HepG2 (cell line): Measurements from ENCODE around the gene UXS1. TPM values are rescaled to one million over a fixed set of nuclear protein-coding genes. Genes with fewer than 3 reads are reported as not detected.

Experiments used
- ATAC-seq: fragments of 200-7000 bp; cut with Tn5 transposase; 3 replicates; pipeline ENCODE4 v1.9.1; 2020; ENCODE audit warnings: mild to moderate bottlenecking, moderate library complexity
- BruUV-seq: library from RNA; stranded (reverse); fragments of 400-500 nt; replicated peaks from 2 replicates; lab custom pipeline; 2021; lab: Mats Ljungman, UMichigan
- CTCF ChIA-PET: fragments of 300-600 bp; formaldehyde crosslinking; extraction: SDS; loops from one replicate; lab custom pipeline; 2021; ENCODE audit warnings: low total read pairs, inconsistent platforms, low intra/inter-chr PET ratio; lab: Yijun Ruan, JAX
- POLR2A ChIA-PET: fragments of 350-600 bp; sonication (Branson Sonifier 250); formaldehyde crosslinking; loops from one replicate; lab custom pipeline; 2020; ENCODE audit warnings: antibody characterized with exemption, inconsistent platforms; lab: Yijun Ruan, JAX
- DNase-seq: peaks from one replicate; pipeline ENCODE4 v3.0.0-alpha.2; 2015; ENCODE audit warnings: low spot score
- FAIRE-seq: peaks from 3 replicates; lab custom pipeline; 2011; peaks lifted over from hg19 to GRCh38; lab: Jason Lieb, UNC
- H2AFZ ChIP-seq: one replicate; pipeline ENCODE4 v1.6.1; 2011; ENCODE audit warnings: low read length, inconsistent platforms
- H3K27ac ChIP-seq: fragments of 300-600 bp; 3 replicates; pipeline ENCODE4 v1.8.0; 2011; ENCODE audit warnings: mixed run types, mild to moderate bottlenecking, mixed read lengths, low read length, inconsistent platforms; ENCODE audit not compliant: insufficient read depth; ENCODE audit errors: extremely low read length
- H3K27me3 ChIP-seq, 2 experiments: fragments of 200-600 bp in 1 of 2; 2 replicates in 1 of 2; 3 replicates in 1 of 2; pipeline versions ENCODE4 v1.6.0 to v1.8.0; 2011; ENCODE audit warnings: low read length in 2 of 2, mild to moderate bottlenecking in 2 of 2, moderate library complexity in 2 of 2, inconsistent platforms in 1 of 2; ENCODE audit not compliant: insufficient read depth in 2 of 2, control insufficient read depth in 1 of 2
- H3K36me3 ChIP-seq, 2 experiments: fragments of 200-600 bp in 1 of 2; replicated peaks in 1 of 2; 2 replicates in 1 of 2; 3 replicates in 1 of 2; pipeline versions ENCODE4 v1.5.1 to v1.8.0; 2011; ENCODE audit warnings: low read length in 2 of 2, inconsistent platforms in 1 of 2; ENCODE audit not compliant: insufficient read depth in 2 of 2, control insufficient read depth in 1 of 2
- H3K4me1 ChIP-seq: 2 replicates; pipeline ENCODE4 v1.5.1; 2012; ENCODE audit warnings: low read length, inconsistent platforms; ENCODE audit not compliant: insufficient read depth
- H3K4me2 ChIP-seq: 2 replicates; pipeline ENCODE4 v1.6.0; 2011; ENCODE audit warnings: low read depth, low read length, inconsistent platforms
- H3K4me3 ChIP-seq, 3 experiments: fragments of 200-600 bp in 1 of 3; sonication (generic), shearing (Covaris generic) in 1 of 3; replicated peaks in 1 of 3; 2 replicates each; pipeline ENCODE4 v1.5.1; 2011 to 2016; ENCODE audit warnings: low read length in 3 of 3, inconsistent platforms in 2 of 3, low read depth in 2 of 3, mild to moderate bottlenecking in 2 of 3, control low read depth in 1 of 3, mixed read lengths in 1 of 3; ENCODE audit not compliant: insufficient read depth in 1 of 3
- H3K79me2 ChIP-seq: one replicate; pipeline ENCODE4 v1.6.1; 2011; ENCODE audit warnings: low read length, inconsistent platforms; ENCODE audit not compliant: insufficient read depth
- H3K9ac ChIP-seq: 2 replicates; pipeline ENCODE4 v1.6.0; 2011; ENCODE audit warnings: mild to moderate bottlenecking, low read depth, low read length, inconsistent platforms; ENCODE audit not compliant: insufficient read depth
- H3K9me3 ChIP-seq: 2 replicates; pipeline ENCODE4 v1.5.1; 2012; ENCODE audit warnings: mild to moderate bottlenecking, low read length
- H4K20me1 ChIP-seq: 2 replicates; pipeline ENCODE4 v1.6.0; 2011; ENCODE audit warnings: inconsistent platforms, mild to moderate bottlenecking, low read length, moderate library complexity; ENCODE audit not compliant: insufficient read depth
- ARNTL ChIP-seq: sonication (generic); formaldehyde crosslinking; IDR thresholded peaks from 2 replicates; pipeline ENCODE4 v1.4.0; 2020; ENCODE audit warnings: mild to moderate bottlenecking, missing genetic modification reagents
- CENPX ChIP-seq: sonication (generic); formaldehyde crosslinking; IDR thresholded peaks from 2 replicates; pipeline ENCODE4 v1.9.0; 2021; ENCODE audit warnings: mild to moderate bottlenecking, missing genetic modification reagents, moderate library complexity
- CTCF ChIP-seq: sonication (generic); formaldehyde crosslinking; IDR thresholded peaks from 2 replicates; pipeline ENCODE4 v1.5.0; 2020; ENCODE audit warnings: mild to moderate bottlenecking, missing genetic modification reagents, moderate library complexity
- DRAP1 ChIP-seq: IDR thresholded peaks from 2 replicates; pipeline ENCODE4 v1.6.1; 2016; ENCODE audit warnings: missing genetic modification reagents, missing compliant biosample characterization
- HOXA5 ChIP-seq: sonication (generic); formaldehyde crosslinking; IDR thresholded peaks from 2 replicates; pipeline ENCODE4 v1.4.0; 2020; ENCODE audit warnings: missing genetic modification reagents
- KLF11 ChIP-seq: IDR thresholded peaks from 2 replicates; pipeline ENCODE4 v1.6.1; 2016; ENCODE audit warnings: missing compliant biosample characterization
- NR3C1 ChIP-seq: sonication (generic); formaldehyde crosslinking; IDR thresholded peaks from 2 replicates; pipeline ENCODE4 v1.4.0; 2020; ENCODE audit warnings: missing genetic modification reagents
- RAD21 ChIP-seq: fragments of 450-650 bp; formaldehyde crosslinking; IDR thresholded peaks from 2 replicates; pipeline ENCODE4 v1.5.0; 2020; ENCODE audit warnings: mild to moderate bottlenecking
- REL ChIP-seq: sonication (generic); formaldehyde crosslinking; conservative IDR thresholded peaks from 2 replicates; pipeline ENCODE4 v1.8.0; 2022; ENCODE audit warnings: mild to moderate bottlenecking, missing genetic modification reagents, moderate library complexity
- RFX3 ChIP-seq: IDR thresholded peaks from 2 replicates; pipeline ENCODE4 v1.6.1; 2016; ENCODE audit warnings: missing biosample characterization, missing genetic modification reagents
- RFXAP ChIP-seq: sonication (generic); formaldehyde crosslinking; IDR thresholded peaks from 2 replicates; pipeline ENCODE4 v1.4.0; 2020; ENCODE audit warnings: missing genetic modification reagents, borderline replicate concordance
- RNF2 ChIP-seq: fragments of 450-650 bp; conservative IDR thresholded peaks from 2 replicates; pipeline ENCODE4 v1.6.1; 2016; ENCODE audit warnings: low read depth
- SMC3 ChIP-seq: IDR thresholded peaks from 2 replicates; pipeline ENCODE4 v1.6.1; 2011; ENCODE audit warnings: low read length, improper control_type of control experiment
- STAG1 ChIP-seq: sonication (generic); formaldehyde crosslinking; IDR thresholded peaks from 2 replicates; pipeline ENCODE4 v1.4.0; 2020; ENCODE audit warnings: missing genetic modification reagents
- ZBTB33 ChIP-seq: sonication (generic); formaldehyde crosslinking; IDR thresholded peaks from 2 replicates; pipeline ENCODE4 v1.4.0; 2020; ENCODE audit warnings: missing genetic modification reagents
- ZNF30 ChIP-seq: sonication (generic); formaldehyde crosslinking; IDR thresholded peaks from 2 replicates; pipeline ENCODE4 v1.5.0; 2020; ENCODE audit warnings: mild to moderate bottlenecking, missing genetic modification reagents
- ZNF547 ChIP-seq: sonication (generic); formaldehyde crosslinking; IDR thresholded peaks from 2 replicates; pipeline ENCODE4 v1.5.1; 2020; ENCODE audit warnings: mild to moderate bottlenecking, missing genetic modification reagents
- ZNF839 ChIP-seq: sonication (generic); formaldehyde crosslinking; IDR thresholded peaks from 2 replicates; pipeline ENCODE4 v1.4.0; 2020; ENCODE audit warnings: missing genetic modification reagents, mild to moderate bottlenecking, borderline replicate concordance
- WGBS: methylation state at CpG from one replicate; pipeline ENCODE4 v1.1.6; 2017; ENCODE audit warnings: low lambda C conversion rate; 5-methylcytosine and 5-hydroxymethylcytosine counted together
- in situ Hi-C: cut with HindIII; loops from 2 replicates; pipeline ENCODE4 v1.10.0; 2017; ENCODE audit warnings: low pct_unique_long_range_greater_than_20kb; ENCODE audit not compliant: extremely low pct_ligation_motif_present
- intact Hi-C: fragments of 100-400 bp; cut with micrococcal nuclease; formaldehyde crosslinking; loops from one replicate; pipeline ENCODE4 v1.10.0; 2022; ENCODE audit not compliant: unreplicated experiment
- polyA plus RNA-seq, 8 experiments: library from polyadenylated mRNA; depleted of rRNA in 3 of 8; stranded (reverse) in 7 of 8; unstranded in 1 of 8; fragments of >200 nt; fragmentation: Illumina TruSeq in 4 of 8; extraction: Trizol in 4 of 8; gene quantifications; 2 replicates each; pipeline versions ENCODE4 v1.2.1 to v1.2.3, GENCODE V29; 2011 to 2016; ENCODE audit warnings: low read depth in 4 of 8, missing spikeins in 1 of 8, mixed read lengths in 1 of 8; ENCODE audit not compliant: insufficient read depth in 1 of 8
- total RNA-seq, 5 experiments: library from RNA; depleted of rRNA; stranded (reverse); fragments of >200 nt; fragmentation: Illumina TruSeq; extraction: Trizol; gene quantifications; 2 replicates each; pipeline ENCODE4 v1.2.3, GENCODE V29; 2016; ENCODE audit warnings: low read depth in 1 of 5

Gene UXS1
- total and polyA plus RNA-seq, 2 of the 13 experiments (the other 11 are each of a cell fraction or from before 2014, with no cell fraction given), result 53.3 to 110 TPM

GRCh38 chr2:106098081-106098480 is 96.0 kb downstream of the UXS1 start:
- in situ Hi-C loops, result no loop called here
- no peaks in the 10 kb centered on the region for H3K79me2 ChIP-seq
- ATAC-seq (peak; percentile 63), FAIRE-seq (no peak), DNase-seq (peak; percentile 13)
- H3K27ac ChIP-seq, result no peak overlapping the region
- TF ChIP-seq KLF11 (CRISPR knock-in tag) (no peak), ARNTL (CRISPR knock-in tag) (no peak), SMC3 (peak; percentile 21; the same call in 1 of the 2 replicates), ZNF839 (CRISPR knock-in tag) (no peak), RFX3 (CRISPR knock-in tag) (no peak), RAD21 (peak; percentile 36; the same call in 1 of the 2 replicates), STAG1 (peak; percentile 63), CENPX (CRISPR knock-in tag) (no peak), DRAP1 (CRISPR knock-in tag) (no peak), RFXAP (no peak), NR3C1 (CRISPR knock-in tag) (no peak), ZBTB33 (peak; percentile 99), ZNF547 (CRISPR knock-in tag) (no peak), REL (no peak), CTCF (peak; percentile 62), HOXA5 (CRISPR knock-in tag) (no peak), ZNF30 (CRISPR knock-in tag) (no peak), RNF2 (no peak)
- H3K9me3 ChIP-seq, result no peaks in the 10 kb centered on the region
- H3K36me3 ChIP-seq, result peaks cover 19 to 64% of the 10 kb centered on the region in 2 experiments
- no peaks in the 10 kb centered on the region for H4K20me1 ChIP-seq
- ChIA-PET CTCF (no interaction called here), POLR2A (no interaction called here)
- no peak overlapping the region for H3K9ac ChIP-seq
- no peak overlapping the region for H2AFZ ChIP-seq
- 64% methylated on average over 3 of the region's 3 CpGs for WGBS
- no TSS peak for BruUV-seq
- no peak overlapping the region for H3K4me3 ChIP-seq
- intact Hi-C loops, result no loop called here
- no peaks in the 10 kb centered on the region for H3K27me3 ChIP-seq
- H3K4me2 ChIP-seq, result no peak overlapping the region
- no peaks in the 10 kb centered on the region for H3K4me1 ChIP-seq
